Measurements from ENCODE around the gene PTPN2. TPM values are rescaled to one million over a fixed set of nuclear protein-coding genes. Genes with fewer than 3 reads are reported as not detected.

Gene PTPN2
- total RNA-seq, 1 experiment from 2014 or later: 44.7 TPM

DNA sequence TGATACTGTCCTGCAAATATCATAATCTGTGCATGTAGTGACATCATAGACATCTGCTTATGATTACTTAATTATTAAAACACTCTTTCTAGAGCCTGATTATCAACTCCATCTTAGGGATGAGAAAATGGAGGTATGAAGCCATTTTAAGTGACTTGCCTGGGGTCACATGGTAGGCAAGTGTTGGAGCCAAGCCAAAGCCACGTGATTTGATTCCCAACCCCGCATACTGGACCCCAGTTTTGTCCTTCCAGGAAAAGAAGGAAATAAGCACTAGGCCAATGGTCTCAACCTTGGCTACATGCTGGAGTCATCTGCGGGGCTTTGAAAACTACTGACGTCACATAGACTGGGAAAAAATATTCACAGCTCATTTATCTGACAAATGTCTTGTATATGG, 44.2 kb upstream of the PTPN2 start:
- no TSS peak for BruUV-seq (replicated peaks)
- intact Hi-C loops (cut with micrococcal nuclease; ENCODE audit: unreplicated experiment): no loop called here
- Histone ChIP-seq H3K27ac (ENCODE audit: low read depth, low read length, poor library complexity, severe bottlenecking) (no peak overlapping the region), H3K4me3 (ENCODE audit: low read depth, low read length, poor library complexity, severe bottlenecking) (no peak overlapping the region), H3K36me3 (ENCODE audit: insufficient read depth, low read length, poor library complexity, severe bottlenecking) (no peaks in the 10 kb centered on the region), H3K4me1 (ENCODE audit: insufficient read depth, low read length, poor library complexity, severe bottlenecking) (no peaks in the 10 kb centered on the region), H3K9me3 (ENCODE audit: low read depth, low read length, poor library complexity, severe bottlenecking) (no peaks in the 10 kb centered on the region), H3K27me3 (replicated peaks; ENCODE audit: insufficient read depth, low read depth, low read length, poor library complexity) (no peaks in the 10 kb centered on the region)
- ChIA-PET CTCF (no interaction called here), POLR2A (ENCODE audit: low non-redundant PET) (no interaction called here)
- DNase-seq (ENCODE audit: low spot score): no peak
- TF ChIP-seq EZH2 (IDR thresholded peaks at IDR 0.05; ENCODE audit: borderline replicate concordance, low read depth, low read length, poor library complexity, severe bottlenecking) (no peak), CTCF (conservative IDR thresholded peaks at IDR 0.05; ENCODE audit: low read depth, low read length) (no peak)

GRCh38 chr18:12924616-12925015, 40.6 kb upstream of the PTPN2 start:
- DNase-seq (ENCODE audit: low spot score): no peak
- POLR2A ChIA-PET (ENCODE audit: low non-redundant PET): no interaction called here
- Histone ChIP-seq H3K27me3 (replicated peaks; ENCODE audit: insufficient read depth, low read depth, low read length, poor library complexity) (no peaks in the 10 kb centered on the region), H3K4me3 (ENCODE audit: low read depth, low read length, poor library complexity, severe bottlenecking) (no peak overlapping the region), H3K4me1 (ENCODE audit: insufficient read depth, low read length, poor library complexity, severe bottlenecking) (no peaks in the 10 kb centered on the region), H3K36me3 (ENCODE audit: insufficient read depth, low read length, poor library complexity, severe bottlenecking) (no peaks in the 10 kb centered on the region), H3K9me3 (ENCODE audit: low read depth, low read length, poor library complexity, severe bottlenecking) (no peaks in the 10 kb centered on the region), H3K27ac (ENCODE audit: low read depth, low read length, poor library complexity, severe bottlenecking) (no peak overlapping the region)
- BruUV-seq (replicated peaks): no TSS peak
- no peak for TF ChIP-seq CTCF (conservative IDR thresholded peaks at IDR 0.05; ENCODE audit: low read depth, low read length)
- TF ChIP-seq EZH2 (IDR thresholded peaks at IDR 0.05; ENCODE audit: borderline replicate concordance, low read depth, low read length, poor library complexity, severe bottlenecking): no peak
- intact Hi-C loops (cut with micrococcal nuclease; ENCODE audit: unreplicated experiment): no loop called here
- CTCF ChIA-PET: no interaction called here

DNA sequence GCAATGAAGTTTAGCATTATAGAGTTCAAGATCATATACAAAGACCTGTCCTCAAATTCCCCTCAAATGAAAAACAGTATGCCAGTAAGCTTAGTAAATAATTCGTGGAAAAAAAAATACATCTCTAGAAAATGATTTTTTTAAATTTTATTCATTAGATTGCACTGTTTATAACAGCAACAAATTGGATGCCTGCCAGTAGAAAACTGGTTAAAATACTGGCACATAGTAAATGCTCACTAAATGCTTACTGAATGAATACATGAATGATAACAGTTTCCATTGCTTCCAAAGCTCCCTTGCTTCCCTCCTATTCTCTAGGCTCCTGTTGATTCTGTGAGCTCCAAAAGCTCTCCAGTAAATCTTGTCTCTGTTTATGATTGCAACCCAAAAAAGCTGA, 38.2 kb upstream of the PTPN2 start:
- no TSS peak for BruUV-seq (replicated peaks)
- no peak for DNase-seq (ENCODE audit: low spot score)
- Histone ChIP-seq H3K27ac (ENCODE audit: low read depth, low read length, poor library complexity, severe bottlenecking) (no peak overlapping the region), H3K27me3 (replicated peaks; ENCODE audit: insufficient read depth, low read depth, low read length, poor library complexity) (no peaks in the 10 kb centered on the region), H3K4me1 (ENCODE audit: insufficient read depth, low read length, poor library complexity, severe bottlenecking) (no peaks in the 10 kb centered on the region), H3K4me3 (ENCODE audit: low read depth, low read length, poor library complexity, severe bottlenecking) (no peak overlapping the region), H3K36me3 (ENCODE audit: insufficient read depth, low read length, poor library complexity, severe bottlenecking) (no peaks in the 10 kb centered on the region), H3K9me3 (ENCODE audit: low read depth, low read length, poor library complexity, severe bottlenecking) (no peaks in the 10 kb centered on the region)
- CTCF ChIA-PET: no interaction called here
- no peak for TF ChIP-seq CTCF (conservative IDR thresholded peaks at IDR 0.05; ENCODE audit: low read depth, low read length)
- TF ChIP-seq EZH2 (IDR thresholded peaks at IDR 0.05; ENCODE audit: borderline replicate concordance, low read depth, low read length, poor library complexity, severe bottlenecking): no peak
- intact Hi-C loops (cut with micrococcal nuclease; ENCODE audit: unreplicated experiment): no loop called here
- POLR2A ChIA-PET (ENCODE audit: low non-redundant PET): no interaction called here

Measured in A673 (cell line).